HepG2 (cell line): ENCODE data around the gene SLC44A4. TPM values are rescaled to one million over a fixed set of nuclear protein-coding genes. Genes with fewer than 3 reads are reported as not detected.
A peak's percentile ranks its signal among the peaks of the same experiment; 100 is the strongest.

Source experiments
- GABPA ChIP-seq, 2 experiments: IDR thresholded peaks; 2 replicates each; pipeline ENCODE4 v1.6.1; 2011 to 2016; ENCODE audit warnings: low read depth in 2 of 2, low read length in 1 of 2, missing biosample characterization in 1 of 2, missing genetic modification characterization in 1 of 2
- HMG20B ChIP-seq: conservative IDR thresholded peaks from 2 replicates; pipeline ENCODE4 v1.6.1; 2016; ENCODE audit warnings: missing genetic modification reagents, missing compliant biosample characterization
- HOXA3 ChIP-seq: sonication (generic); formaldehyde crosslinking; IDR thresholded peaks from 2 replicates; pipeline ENCODE4 v1.5.0; 2020; ENCODE audit warnings: missing genetic modification reagents
- MTERF4 ChIP-seq: sonication (generic); formaldehyde crosslinking; IDR thresholded peaks from 2 replicates; pipeline ENCODE4 v1.8.0; 2023; ENCODE audit warnings: mild to moderate bottlenecking, missing genetic modification reagents
- POGZ ChIP-seq: sonication (generic); formaldehyde crosslinking; IDR thresholded peaks from 2 replicates; pipeline ENCODE4 v1.4.0; 2020; ENCODE audit warnings: mild to moderate bottlenecking, missing genetic modification reagents
- RBFOX2 ChIP-seq: fragments of 200-400 bp; formaldehyde crosslinking; IDR thresholded peaks from 2 replicates; pipeline ENCODE4 v1.6.1; 2017; ENCODE audit warnings: low read depth, mild to moderate bottlenecking, low read length
- REL ChIP-seq: sonication (generic); formaldehyde crosslinking; conservative IDR thresholded peaks from 2 replicates; pipeline ENCODE4 v1.8.0; 2022; ENCODE audit warnings: mild to moderate bottlenecking, missing genetic modification reagents, moderate library complexity
- RFXAP ChIP-seq: sonication (generic); formaldehyde crosslinking; IDR thresholded peaks from 2 replicates; pipeline ENCODE4 v1.4.0; 2020; ENCODE audit warnings: missing genetic modification reagents, borderline replicate concordance
- SOX5 ChIP-seq: IDR thresholded peaks from 2 replicates; pipeline ENCODE4 v1.6.1; 2016; ENCODE audit warnings: borderline replicate concordance
- TMF1 ChIP-seq: sonication (generic); formaldehyde crosslinking; IDR thresholded peaks from 2 replicates; pipeline ENCODE4 v1.8.1; 2022; ENCODE audit warnings: low read depth, missing genetic modification reagents
- ZBED4 ChIP-seq: sonication (generic); formaldehyde crosslinking; IDR thresholded peaks from 2 replicates; pipeline ENCODE4 v1.4.0; 2020; ENCODE audit warnings: missing genetic modification reagents, borderline replicate concordance
- ZBTB34 ChIP-seq: sonication (generic); formaldehyde crosslinking; IDR thresholded peaks from 2 replicates; pipeline ENCODE4 v1.8.0; 2022; ENCODE audit warnings: mild to moderate bottlenecking, missing genetic modification reagents
- ZNF335 ChIP-seq: sonication (generic); formaldehyde crosslinking; IDR thresholded peaks from 2 replicates; pipeline ENCODE4 v1.4.0; 2020; ENCODE audit warnings: missing genetic modification reagents
- ZNF343 ChIP-seq: sonication (generic); formaldehyde crosslinking; IDR thresholded peaks from 2 replicates; pipeline ENCODE4 v1.4.0; 2020; ENCODE audit warnings: mild to moderate bottlenecking, missing genetic modification reagents
- ZNF441 ChIP-seq: sonication (generic); formaldehyde crosslinking; IDR thresholded peaks from 2 replicates; pipeline ENCODE4 v1.7.0; 2021; ENCODE audit warnings: missing genetic modification reagents, borderline replicate concordance
- ZNF543 ChIP-seq: sonication (generic); formaldehyde crosslinking; IDR thresholded peaks from 2 replicates; pipeline ENCODE4 v1.4.0; 2020; ENCODE audit warnings: mild to moderate bottlenecking, missing genetic modification reagents
- ZSCAN5A ChIP-seq: sonication (generic); formaldehyde crosslinking; IDR thresholded peaks from 2 replicates; pipeline ENCODE4 v1.8.0; 2022; ENCODE audit warnings: mild to moderate bottlenecking, missing genetic modification reagents, borderline replicate concordance
- polyA plus RNA-seq, 8 experiments: library from polyadenylated mRNA; depleted of rRNA in 3 of 8; stranded (reverse) in 7 of 8; unstranded in 1 of 8; fragments of >200 nt; fragmentation: Illumina TruSeq in 4 of 8; extraction: Trizol in 4 of 8; gene quantifications; 2 replicates each; pipeline versions ENCODE4 v1.2.1 to v1.2.3, GENCODE V29; 2011 to 2016; ENCODE audit warnings: low read depth in 4 of 8, missing spikeins in 1 of 8, mixed read lengths in 1 of 8; ENCODE audit not compliant: insufficient read depth in 1 of 8
- total RNA-seq, 5 experiments: library from RNA; depleted of rRNA; stranded (reverse); fragments of >200 nt; fragmentation: Illumina TruSeq; extraction: Trizol; gene quantifications; 2 replicates each; pipeline ENCODE4 v1.2.3, GENCODE V29; 2016; ENCODE audit warnings: low read depth in 1 of 5

The SLC44A4 gene
- total and polyA plus RNA-seq, 2 of the 13 experiments (the other 11 are each of a cell fraction or from before 2014, with no cell fraction given) = 3.5 to 5.9 TPM

- TF ChIP-seq HMG20B (no peak), HOXA3 (CRISPR knock-in tag) (0 out of 2 replicates have a peak, but pooled peaks have one; percentile 4), ZNF335 (peak; percentile 68; the same call in 1 of the 2 replicates), ZBTB34 (CRISPR knock-in tag) (no peak), MTERF4 (no peak), GABPA (IDR thresholded peaks at IDR 0.05; ENCODE audit: low read depth, low read length) (no peak), GABPA (CRISPR knock-in tag; IDR thresholded peaks at IDR 0.05; ENCODE audit: low read depth) (no peak), ZNF543 (CRISPR knock-in tag) (no peak), REL (CRISPR knock-in tag) (no peak), TMF1 (CRISPR knock-in tag) (no peak), POGZ (CRISPR knock-in tag) (no peak), ZSCAN5A (CRISPR knock-in tag) (0 out of 2 replicates have a peak, but pooled peaks have one; percentile 9), SOX5 (CRISPR knock-in tag) (0 out of 2 replicates have a peak, but pooled peaks have one; percentile 12), RFXAP (CRISPR knock-in tag) (no peak), ZNF441 (CRISPR knock-in tag) (no peak), ZNF343 (CRISPR knock-in tag) (0 out of 2 replicates have a peak, but pooled peaks have one; percentile 34), RBFOX2 (peak; percentile 78), ZBED4 (CRISPR knock-in tag) (no peak)
Observed at GRCh38 chr6:31837369-31838113, 41.3 kb downstream of the SLC44A4 start (continued).
